Measurements from ENCODE around the gene SEPTIN12. TPM values are rescaled to one million over a fixed set of nuclear protein-coding genes. Genes with fewer than 3 reads are reported as not detected.

Gene SEPTIN12
- total and polyA plus RNA-seq, 2 experiments from 2014 or later, result not detected

DNA sequence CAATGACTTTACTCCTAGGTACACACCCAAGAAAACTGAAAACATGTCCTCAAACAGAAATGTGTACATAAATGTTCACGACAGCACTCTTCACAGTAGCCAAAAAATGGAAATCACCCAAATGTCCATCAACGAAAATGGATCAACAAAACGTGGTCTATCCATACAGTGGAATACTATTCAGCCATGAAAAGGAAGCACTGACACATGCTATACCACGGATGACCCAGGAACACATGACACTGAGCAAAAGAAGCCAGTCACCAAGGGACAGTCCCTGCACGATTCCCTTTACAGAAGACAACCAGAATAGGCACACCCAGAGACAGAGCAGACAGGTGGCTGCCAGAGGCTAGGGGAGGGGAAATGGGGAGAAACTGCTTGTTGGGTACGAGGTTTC, 32.5 kb downstream of the SEPTIN12 start:
- H3K36me3 Mint-ChIP-seq (ENCODE audit: low read depth), result peaks cover 77% of the 10 kb centered on the region
- H3K4me3 Mint-ChIP-seq, result no peak overlapping the region
- no peak overlapping the region for H3K27ac ChIP-seq (ENCODE audit: low read depth)
- no peak for TF ChIP-seq STAT1 (IDR thresholded peaks at IDR 0.05; ENCODE audit: unreplicated experiment)
- TF ChIP-seq EZH2phosphoT487 (IDR thresholded peaks at IDR 0.05; ENCODE audit: unreplicated experiment), result no peak
- TF ChIP-seq CREB1 (CRISPR knock-in tag; IDR thresholded peaks at IDR 0.05; ENCODE audit: low read depth), result no peak
- TF ChIP-seq, protein P1, sequence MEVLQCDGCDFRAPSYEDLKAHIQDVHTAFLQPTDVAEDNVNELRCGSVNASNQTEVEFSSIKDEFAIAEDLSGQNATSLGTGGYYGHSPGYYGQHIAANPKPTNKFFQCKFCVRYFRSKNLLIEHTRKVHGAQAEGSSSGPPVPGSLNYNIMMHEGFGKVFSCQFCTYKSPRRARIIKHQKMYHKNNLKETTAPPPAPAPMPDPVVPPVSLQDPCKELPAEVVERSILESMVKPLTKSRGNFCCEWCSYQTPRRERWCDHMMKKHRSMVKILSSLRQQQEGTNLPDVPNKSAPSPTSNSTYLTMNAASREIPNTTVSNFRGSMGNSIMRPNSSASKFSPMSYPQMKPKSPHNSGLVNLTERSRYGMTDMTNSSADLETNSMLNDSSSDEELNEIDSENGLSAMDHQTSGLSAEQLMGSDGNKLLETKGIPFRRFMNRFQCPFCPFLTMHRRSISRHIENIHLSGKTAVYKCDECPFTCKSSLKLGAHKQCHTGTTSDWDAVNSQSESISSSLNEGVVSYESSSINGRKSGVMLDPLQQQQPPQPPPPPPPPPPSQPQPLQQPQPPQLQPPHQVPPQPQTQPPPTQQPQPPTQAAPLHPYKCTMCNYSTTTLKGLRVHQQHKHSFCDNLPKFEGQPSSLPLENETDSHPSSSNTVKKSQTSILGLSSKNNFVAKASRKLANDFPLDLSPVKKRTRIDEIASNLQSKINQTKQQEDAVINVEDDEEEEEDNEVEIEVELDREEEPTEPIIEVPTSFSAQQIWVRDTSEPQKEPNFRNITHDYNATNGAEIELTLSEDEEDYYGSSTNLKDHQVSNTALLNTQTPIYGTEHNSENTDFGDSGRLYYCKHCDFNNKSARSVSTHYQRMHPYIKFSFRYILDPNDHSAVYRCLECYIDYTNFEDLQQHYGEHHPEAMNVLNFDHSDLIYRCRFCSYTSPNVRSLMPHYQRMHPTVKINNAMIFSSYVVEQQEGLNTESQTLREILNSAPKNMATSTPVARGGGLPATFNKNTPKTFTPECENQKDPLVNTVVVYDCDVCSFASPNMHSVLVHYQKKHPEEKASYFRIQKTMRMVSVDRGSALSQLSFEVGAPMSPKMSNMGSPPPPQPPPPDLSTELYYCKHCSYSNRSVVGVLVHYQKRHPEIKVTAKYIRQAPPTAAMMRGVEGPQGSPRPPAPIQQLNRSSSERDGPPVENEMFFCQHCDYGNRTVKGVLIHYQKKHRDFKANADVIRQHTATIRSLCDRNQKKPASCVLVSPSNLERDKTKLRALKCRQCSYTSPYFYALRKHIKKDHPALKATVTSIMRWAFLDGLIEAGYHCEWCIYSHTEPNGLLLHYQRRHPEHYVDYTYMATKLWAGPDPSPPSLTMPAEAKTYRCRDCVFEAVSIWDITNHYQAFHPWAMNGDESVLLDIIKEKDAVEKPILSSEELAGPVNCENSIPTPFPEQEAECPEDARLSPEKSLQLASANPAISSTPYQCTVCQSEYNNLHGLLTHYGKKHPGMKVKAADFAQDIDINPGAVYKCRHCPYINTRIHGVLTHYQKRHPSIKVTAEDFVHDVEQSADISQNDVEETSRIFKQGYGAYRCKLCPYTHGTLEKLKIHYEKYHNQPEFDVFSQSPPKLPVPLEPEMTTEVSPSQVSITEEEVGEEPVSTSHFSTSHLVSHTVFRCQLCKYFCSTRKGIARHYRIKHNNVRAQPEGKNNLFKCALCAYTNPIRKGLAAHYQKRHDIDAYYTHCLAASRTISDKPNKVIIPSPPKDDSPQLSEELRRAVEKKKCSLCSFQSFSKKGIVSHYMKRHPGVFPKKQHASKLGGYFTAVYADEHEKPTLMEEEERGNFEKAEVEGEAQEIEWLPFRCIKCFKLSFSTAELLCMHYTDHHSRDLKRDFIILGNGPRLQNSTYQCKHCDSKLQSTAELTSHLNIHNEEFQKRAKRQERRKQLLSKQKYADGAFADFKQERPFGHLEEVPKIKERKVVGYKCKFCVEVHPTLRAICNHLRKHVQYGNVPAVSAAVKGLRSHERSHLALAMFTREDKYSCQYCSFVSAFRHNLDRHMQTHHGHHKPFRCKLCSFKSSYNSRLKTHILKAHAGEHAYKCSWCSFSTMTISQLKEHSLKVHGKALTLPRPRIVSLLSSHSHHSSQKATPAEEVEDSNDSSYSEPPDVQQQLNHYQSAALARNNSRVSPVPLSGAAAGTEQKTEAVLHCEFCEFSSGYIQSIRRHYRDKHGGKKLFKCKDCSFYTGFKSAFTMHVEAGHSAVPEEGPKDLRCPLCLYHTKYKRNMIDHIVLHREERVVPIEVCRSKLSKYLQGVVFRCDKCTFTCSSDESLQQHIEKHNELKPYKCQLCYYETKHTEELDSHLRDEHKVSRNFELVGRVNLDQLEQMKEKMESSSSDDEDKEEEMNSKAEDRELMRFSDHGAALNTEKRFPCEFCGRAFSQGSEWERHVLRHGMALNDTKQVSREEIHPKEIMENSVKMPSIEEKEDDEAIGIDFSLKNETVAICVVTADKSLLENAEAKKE (CRISPR knock-in tag; IDR thresholded peaks at IDR 0.05), result no peak
- no peak for TF ChIP-seq ZNF331 (CRISPR knock-in tag; IDR thresholded peaks at IDR 0.05; ENCODE audit: low read depth)
- no peaks in the 10 kb centered on the region for H3K9me2 ChIP-seq (ENCODE audit: insufficient read depth)
- no peaks in the 10 kb centered on the region for H3K4me1 Mint-ChIP-seq
- no peak overlapping the region for H3K4me3 ChIP-seq
- H4K20me1 ChIP-seq (replicated peaks; ENCODE audit: insufficient read depth), result no peaks in the 10 kb centered on the region; the same call in 1 of the 2 replicates
- no peaks in the 10 kb centered on the region for H3K27me3 ChIP-seq (ENCODE audit: insufficient read depth)
- ATAC-seq, result no peak
- H3K27me3 Mint-ChIP-seq (ENCODE audit: insufficient read depth, low read depth, poor library complexity), result no peaks in the 10 kb centered on the region
- H3K4me1 ChIP-seq (ENCODE audit: insufficient read depth), result no peaks in the 10 kb centered on the region
- no peak overlapping the region for H2AFZ ChIP-seq
- no peaks in the 10 kb centered on the region for H3K79me2 ChIP-seq (replicated peaks; ENCODE audit: insufficient read depth)
- peaks cover 27% of the 10 kb centered on the region; the same call in 1 of the 2 replicates for H3K36me3 ChIP-seq (ENCODE audit: insufficient read depth)
- H3K27ac Mint-ChIP-seq, result no peak overlapping the region
- no peaks in the 10 kb centered on the region for H3F3A ChIP-seq (replicated peaks; ENCODE audit: low read depth)
- no peak for DNase-seq (ENCODE audit: low spot score)
- peaks cover 6% of the 10 kb centered on the region; the same call in 2 of the 3 replicates for H3K9me3 Mint-ChIP-seq
- no peak overlapping the region for H3K4me2 ChIP-seq

GRCh38 chr16:4754865-4755264, 33.3 kb downstream of the SEPTIN12 start:
- H4K20me1 ChIP-seq (replicated peaks; ENCODE audit: insufficient read depth), result no peaks in the 10 kb centered on the region; the same call in 1 of the 2 replicates
- no peaks in the 10 kb centered on the region for H3K9me2 ChIP-seq (ENCODE audit: insufficient read depth)
- H3K36me3 Mint-ChIP-seq (ENCODE audit: low read depth), result peaks cover 69% of the 10 kb centered on the region
- H3K27ac Mint-ChIP-seq, result no peak overlapping the region
- no peaks in the 10 kb centered on the region for H3K27me3 Mint-ChIP-seq (ENCODE audit: insufficient read depth, low read depth, poor library complexity)
- H3K27ac ChIP-seq (ENCODE audit: low read depth), result no peak overlapping the region
- H2AFZ ChIP-seq, result no peak overlapping the region
- H3K4me1 Mint-ChIP-seq, result no peaks in the 10 kb centered on the region
- H3F3A ChIP-seq (replicated peaks; ENCODE audit: low read depth), result no peaks in the 10 kb centered on the region
- H3K4me3 ChIP-seq, result no peak overlapping the region
- peaks cover 27% of the 10 kb centered on the region; the same call in 1 of the 2 replicates for H3K36me3 ChIP-seq (ENCODE audit: insufficient read depth)
- no peak overlapping the region for H3K4me3 Mint-ChIP-seq
- TF ChIP-seq, protein P1 (CRISPR knock-in tag; IDR thresholded peaks at IDR 0.05), result no peak
- TF ChIP-seq JUNB (IDR thresholded peaks at IDR 0.05; ENCODE audit: unreplicated experiment), result no peak
- no peak for TF ChIP-seq POLR2AphosphoS5 (IDR thresholded peaks at IDR 0.05; ENCODE audit: low read depth)
- ATAC-seq (no peak), DNase-seq (ENCODE audit: low spot score) (no peak)
- H3K4me1 ChIP-seq (ENCODE audit: insufficient read depth), result no peaks in the 10 kb centered on the region
- H3K27me3 ChIP-seq (ENCODE audit: insufficient read depth), result no peaks in the 10 kb centered on the region
- H3K9me3 Mint-ChIP-seq, result peaks cover 6% of the 10 kb centered on the region; the same call in 2 of the 3 replicates
- no peak overlapping the region for H3K4me2 ChIP-seq
- no peaks in the 10 kb centered on the region for H3K79me2 ChIP-seq (replicated peaks; ENCODE audit: insufficient read depth)
